ENCODE data around the gene TBL1XR1. TPM values are rescaled to one million over a fixed set of nuclear protein-coding genes. Genes with fewer than 3 reads are reported as not detected.

Gene TBL1XR1
- total RNA-seq, 1 experiment from 2014 or later, result 180 TPM

GRCh38 chr3:176976586-176976985, 220.7 kb downstream of the TBL1XR1 start:
- no peaks in the 10 kb centered on the region for H4K20me1 ChIP-seq (ENCODE audit: insufficient read depth)
- no peaks in the 10 kb centered on the region for H3K9me2 ChIP-seq (ENCODE audit: insufficient read depth)
- no peak overlapping the region for H3K4me2 ChIP-seq (ENCODE audit: low read length)
- H3K4me3 ChIP-seq (replicated peaks in 1 of 2; ENCODE audit: low read depth in 1 of 2, low read length in 2 of 2), result no peak overlapping the region
- no peaks in the 10 kb centered on the region for H3K79me2 ChIP-seq (ENCODE audit: insufficient read depth, low read length)
- H3K4me1 ChIP-seq (ENCODE audit: control insufficient read depth in 1 of 2, insufficient read depth in 2 of 2, low read length in 2 of 2), result no peaks in the 10 kb centered on the region; a peak in 1 of 4 replicates
- no peak overlapping the region for H2AFZ ChIP-seq (ENCODE audit: low read depth, low read length, poor library complexity, severe bottlenecking)
- no peaks in the 10 kb centered on the region for H3K36me3 ChIP-seq (ENCODE audit: control insufficient read depth in 1 of 2, insufficient read depth in 2 of 2, low read length in 2 of 2)
- BruUV-seq (replicated peaks), result no TSS peak
- RAD21 ChIA-PET (ENCODE audit: low non-redundant PET in 1 of 2, low total read pairs in 2 of 2, uncharacterized antibody in 2 of 2, unreplicated experiment in 2 of 2), result no interaction called here
- DNase-seq (ENCODE audit: low read depth, low spot score) (no peak), ATAC-seq (no peak)
- CTCF ChIA-PET, result no interaction called here
- H3K9me3 ChIP-seq (ENCODE audit: control insufficient read depth in 1 of 2, insufficient read depth in 1 of 2, low read depth in 1 of 2, low read length in 2 of 2), result no peaks in the 10 kb centered on the region
- POLR2A ChIA-PET, result no interaction called here
- H3K9ac ChIP-seq (ENCODE audit: low read length), result no peak overlapping the region
- intact Hi-C loops (cut with micrococcal nuclease), result no loop called here
- TF ChIP-seq SIN3A (IDR thresholded peaks at IDR 0.05; ENCODE audit: low read depth) (no peak), ELF1 (IDR thresholded peaks at IDR 0.05; ENCODE audit: borderline replicate concordance, low read depth) (no peak), RAD21 (IDR thresholded peaks at IDR 0.05; ENCODE audit: low read depth) (no peak), FOSL1 (IDR thresholded peaks at IDR 0.05; ENCODE audit: low read depth) (no peak), ATF3 (IDR thresholded peaks at IDR 0.05) (no peak), POLR2AphosphoS5 (IDR thresholded peaks at IDR 0.05; ENCODE audit: low read depth, low read length) (no peak), CTCF (IDR thresholded peaks at IDR 0.05 in 2 of 3, conservative IDR thresholded peaks at IDR 0.05 in 1 of 3; ENCODE audit: borderline replicate concordance in 1 of 3, insufficient read depth in 1 of 3, low read depth in 2 of 3, low read length in 2 of 3) (no peak), ZFX (IDR thresholded peaks at IDR 0.05) (no peak), MAX (IDR thresholded peaks at IDR 0.05) (no peak), YY1 (IDR thresholded peaks at IDR 0.05; ENCODE audit: extremely low read depth, insufficient replicate concordance, low read depth, low read length) (no peak), POLR2A (IDR thresholded peaks at IDR 0.05; ENCODE audit: borderline replicate concordance, extremely low read depth, insufficient read depth, insufficient read length) (no peak), SP1 (IDR thresholded peaks at IDR 0.05; ENCODE audit: low read depth) (no peak), CEBPB (IDR thresholded peaks at IDR 0.05; ENCODE audit: low read depth) (no peak)
- no peaks in the 10 kb centered on the region for H3K27me3 ChIP-seq (ENCODE audit: insufficient read depth, low read length)
- H3K27ac ChIP-seq (ENCODE audit: low read depth, low read length), result no peak overlapping the region

Measured in HCT116 (cell line).